Measurements from ENCODE around the gene CCL5. TPM values are rescaled to one million over a fixed set of nuclear protein-coding genes. Genes with fewer than 3 reads are reported as not detected.

CCL5 gene
- total RNA-seq, 1 experiment from 2014 or later = not detected

DNA sequence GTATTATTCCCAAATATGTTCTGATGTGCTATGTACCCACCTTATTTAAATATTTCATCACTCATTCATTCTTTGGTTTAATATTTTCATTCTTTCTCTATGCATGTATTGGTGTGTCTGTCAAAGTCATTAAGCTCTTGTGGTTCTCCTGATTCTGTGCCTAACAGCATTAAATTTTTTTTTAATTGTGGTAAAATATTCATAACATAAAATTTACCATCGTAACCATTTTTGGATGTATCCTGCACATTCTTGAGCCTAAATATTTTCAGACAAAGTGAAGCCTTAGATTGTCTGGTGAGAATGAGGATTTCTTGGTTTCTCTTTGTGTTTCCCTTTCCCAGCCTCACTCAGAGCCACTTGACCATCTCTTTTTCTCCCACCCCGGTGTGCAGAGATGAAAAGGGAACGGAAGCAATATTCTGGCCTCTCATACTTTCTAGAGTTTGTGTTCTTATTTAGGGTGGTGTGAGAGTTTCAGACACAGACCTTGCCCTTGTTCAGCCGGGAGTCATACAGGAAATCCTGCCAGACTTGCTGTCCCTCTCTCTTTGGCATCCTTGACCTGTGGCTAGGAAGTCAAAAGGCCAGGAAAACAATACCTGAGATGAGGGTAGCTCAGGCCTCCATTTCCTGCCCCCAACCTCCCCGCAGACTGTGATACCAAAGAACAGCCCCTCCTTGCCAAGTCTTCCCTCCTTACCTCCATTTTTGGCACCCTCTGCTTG is 4.9 kb downstream of the CCL5 start:
- Mint-ChIP-seq H3K27ac (no peak overlapping the region), H3K9me3 (no peaks in the 10 kb centered on the region)

More for the DNA sequence above, 4.9 kb downstream of the CCL5 start:
- no peaks in the 10 kb centered on the region for H3K79me1 ChIP-seq (ENCODE audit: insufficient read depth, low read depth, low read length, poor library complexity, severe bottlenecking)
- H3K4me2 ChIP-seq (ENCODE audit: insufficient read depth, insufficient read length, low read length) = no peak overlapping the region
- H3K14ac ChIP-seq (ENCODE audit: insufficient read depth, low read length) = no peak overlapping the region
- no peak overlapping the region for H3K18ac ChIP-seq (ENCODE audit: insufficient read length, low read depth, low read length)
- no CpG with 5 or more reads among the region's 5 CpGs for WGBS (ENCODE audit: extremely low coverage, insufficient read length, low lambda C conversion rate)
- no peaks in the 10 kb centered on the region for H3K27me3 ChIP-seq (ENCODE audit: insufficient read depth, low read length)
- no peaks in the 10 kb centered on the region for H4K20me1 ChIP-seq (ENCODE audit: control insufficient read depth, insufficient read depth, insufficient read length)
- H3K27ac ChIP-seq (ENCODE audit: insufficient read length, low read depth, low read length) = no peak overlapping the region
- TF ChIP-seq, protein P1, sequence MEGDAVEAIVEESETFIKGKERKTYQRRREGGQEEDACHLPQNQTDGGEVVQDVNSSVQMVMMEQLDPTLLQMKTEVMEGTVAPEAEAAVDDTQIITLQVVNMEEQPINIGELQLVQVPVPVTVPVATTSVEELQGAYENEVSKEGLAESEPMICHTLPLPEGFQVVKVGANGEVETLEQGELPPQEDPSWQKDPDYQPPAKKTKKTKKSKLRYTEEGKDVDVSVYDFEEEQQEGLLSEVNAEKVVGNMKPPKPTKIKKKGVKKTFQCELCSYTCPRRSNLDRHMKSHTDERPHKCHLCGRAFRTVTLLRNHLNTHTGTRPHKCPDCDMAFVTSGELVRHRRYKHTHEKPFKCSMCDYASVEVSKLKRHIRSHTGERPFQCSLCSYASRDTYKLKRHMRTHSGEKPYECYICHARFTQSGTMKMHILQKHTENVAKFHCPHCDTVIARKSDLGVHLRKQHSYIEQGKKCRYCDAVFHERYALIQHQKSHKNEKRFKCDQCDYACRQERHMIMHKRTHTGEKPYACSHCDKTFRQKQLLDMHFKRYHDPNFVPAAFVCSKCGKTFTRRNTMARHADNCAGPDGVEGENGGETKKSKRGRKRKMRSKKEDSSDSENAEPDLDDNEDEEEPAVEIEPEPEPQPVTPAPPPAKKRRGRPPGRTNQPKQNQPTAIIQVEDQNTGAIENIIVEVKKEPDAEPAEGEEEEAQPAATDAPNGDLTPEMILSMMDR (conservative IDR thresholded peaks at IDR 0.05) = no peak
- Mint-ChIP-seq H3K4me3 (no peak overlapping the region), H3K4me1 (peaks cover 6 to 10% of the 10 kb centered on the region in 2 experiments), H3K27me3 (ENCODE audit: low read depth) (peaks cover 1% of the 10 kb centered on the region; the same call in 1 of the 2 replicates), H3K36me3 (ENCODE audit: insufficient read depth in 1 of 3, low read depth in 3 of 3) (no peaks in the 10 kb centered on the region)
- no peak overlapping the region for H4K8ac ChIP-seq (replicated peaks; ENCODE audit: insufficient read length, low read depth, low read length)
- H3K4ac ChIP-seq (ENCODE audit: low read depth, low read length) = no peak overlapping the region
- H3K9me3 ChIP-seq (ENCODE audit: control insufficient read depth, low read depth, low read length) = no peaks in the 10 kb centered on the region
- H3K23me2 ChIP-seq (ENCODE audit: insufficient read length, low read depth, low read length, poor library complexity, severe bottlenecking) = no peaks in the 10 kb centered on the region
- H2BK12ac ChIP-seq (ENCODE audit: insufficient read length, low read depth, low read length) = no peak overlapping the region
- no peak overlapping the region for H3K23ac ChIP-seq (ENCODE audit: insufficient read length, low read depth, low read length)
- no peak overlapping the region for H3T11ph ChIP-seq (ENCODE audit: low read length)
- H2AK5ac ChIP-seq (ENCODE audit: insufficient read length, low read length) = no peak overlapping the region
- H2AFZ ChIP-seq (ENCODE audit: low read length) = no peak overlapping the region
- H2BK5ac ChIP-seq (ENCODE audit: insufficient read length, low read length) = no peak overlapping the region
- no peak overlapping the region for H4K5ac ChIP-seq (ENCODE audit: insufficient read length, low read depth, low read length)
- H3K4me1 ChIP-seq (ENCODE audit: insufficient read depth, low read length) = peaks cover 3% of the 10 kb centered on the region; the same call in 1 of the 2 replicates
- no peak for DNase-seq
- H2BK20ac ChIP-seq (ENCODE audit: low read depth, low read length, poor library complexity, severe bottlenecking) = no peak overlapping the region
- H3K79me2 ChIP-seq (ENCODE audit: insufficient read depth, low read length) = no peaks in the 10 kb centered on the region
- no peak overlapping the region for H3K56ac ChIP-seq (ENCODE audit: insufficient read length, low read depth, low read length)
- H4K91ac ChIP-seq (ENCODE audit: insufficient read length, low read depth, low read length) = no peak overlapping the region
- no peak overlapping the region for H2BK15ac ChIP-seq (ENCODE audit: low read depth, low read length)
- H2BK120ac ChIP-seq (ENCODE audit: low read depth, low read length, poor library complexity, severe bottlenecking) = no peak overlapping the region
- no peak overlapping the region for H3K9ac ChIP-seq (ENCODE audit: extremely low read depth, insufficient read length, low read length)

Data from H9 (cell line).